HepG2 (cell line): ENCODE results near the gene FAM117B. TPM values are rescaled to one million over a fixed set of nuclear protein-coding genes. Genes with fewer than 3 reads are reported as not detected.

Source experiments
- CHCHD3 ChIP-seq: sonication (generic); formaldehyde crosslinking; IDR thresholded peaks from 2 replicates; pipeline ENCODE4 v1.8.0; 2022; ENCODE audit warnings: mild to moderate bottlenecking, missing genetic modification reagents, moderate library complexity
- HCFC1 ChIP-seq: fragments of 150-350 bp; IDR thresholded peaks from 2 replicates; pipeline ENCODE4 v1.6.1; 2014; ENCODE audit warnings: low read depth, low read length
- HNF4A ChIP-seq: sonication (generic); formaldehyde crosslinking; IDR thresholded peaks from 2 replicates; pipeline ENCODE4 v1.4.0; 2020; ENCODE audit warnings: missing genetic modification reagents
- HOXD1 ChIP-seq: sonication (generic); formaldehyde crosslinking; IDR thresholded peaks from 2 replicates; pipeline ENCODE4 v1.5.0; 2020; ENCODE audit warnings: missing genetic modification reagents
- MAFG ChIP-seq: sonication (generic); formaldehyde crosslinking; IDR thresholded peaks from 2 replicates; pipeline ENCODE4 v1.5.1; 2020; ENCODE audit warnings: mild to moderate bottlenecking, missing genetic modification reagents
- NCOR1 ChIP-seq: fragments of 200-600 bp; sonication (generic); IDR thresholded peaks from 2 replicates; pipeline ENCODE4 v1.7.0; 2017; ENCODE audit warnings: antibody characterized with exemption, low read length, borderline replicate concordance
- NFKB2 ChIP-seq: sonication (generic); formaldehyde crosslinking; IDR thresholded peaks from 2 replicates; pipeline ENCODE4 v1.4.0; 2020; ENCODE audit warnings: missing genetic modification reagents, borderline replicate concordance
- NONO ChIP-seq, 2 experiments: fragments of 450-650 bp in 1 of 2; sonication (generic) in 1 of 2; formaldehyde crosslinking in 1 of 2; IDR thresholded peaks in 1 of 2; conservative IDR thresholded peaks in 1 of 2; 2 replicates each; pipeline versions ENCODE4 v1.6.1 to v1.8.0; 2017 to 2022; ENCODE audit warnings: mild to moderate bottlenecking in 1 of 2, missing genetic modification reagents in 1 of 2, moderate library complexity in 1 of 2
- PAWR ChIP-seq: sonication (generic); formaldehyde crosslinking; IDR thresholded peaks from 2 replicates; pipeline ENCODE4 v1.4.0; 2020; ENCODE audit warnings: missing genetic modification reagents, mild to moderate bottlenecking, borderline replicate concordance
- PAX8 ChIP-seq: sonication (generic); formaldehyde crosslinking; IDR thresholded peaks from 2 replicates; pipeline ENCODE4 v1.8.0; 2022; ENCODE audit warnings: mild to moderate bottlenecking, missing genetic modification reagents, borderline replicate concordance
- PHF8 ChIP-seq: sonication (generic); formaldehyde crosslinking; IDR thresholded peaks from 2 replicates; pipeline ENCODE4 v1.5.0; 2020; ENCODE audit warnings: missing genetic modification reagents
- RAD21 ChIP-seq: fragments of 450-650 bp; formaldehyde crosslinking; IDR thresholded peaks from 2 replicates; pipeline ENCODE4 v1.5.0; 2020; ENCODE audit warnings: mild to moderate bottlenecking
- SMARCE1 ChIP-seq: fragments of 450-650 bp; IDR thresholded peaks from 2 replicates; pipeline ENCODE4 v1.6.1; 2017; ENCODE audit warnings: borderline replicate concordance
- ZFP37 ChIP-seq: sonication (generic); formaldehyde crosslinking; IDR thresholded peaks from 2 replicates; pipeline ENCODE4 v1.4.0; 2020; ENCODE audit warnings: missing genetic modification reagents, borderline replicate concordance
- ZNF274 ChIP-seq: sonication (generic); formaldehyde crosslinking; IDR thresholded peaks from 2 replicates; pipeline ENCODE4 v1.5.1; 2020; ENCODE audit warnings: mild to moderate bottlenecking, missing genetic modification reagents
- ZNF3 ChIP-seq: IDR thresholded peaks from 2 replicates; pipeline ENCODE4 v1.7.0; 2017; ENCODE audit warnings: inconsistent platforms
- ZNF501 ChIP-seq: sonication (generic); formaldehyde crosslinking; IDR thresholded peaks from 2 replicates; pipeline ENCODE4 v1.5.1; 2020; ENCODE audit warnings: mild to moderate bottlenecking, moderate library complexity, missing genetic modification reagents
- ZNF605 ChIP-seq: sonication (generic); formaldehyde crosslinking; IDR thresholded peaks from 2 replicates; pipeline ENCODE4 v1.8.0; 2022; ENCODE audit warnings: mild to moderate bottlenecking, missing genetic modification reagents
- ZNF670 ChIP-seq: sonication (generic); formaldehyde crosslinking; IDR thresholded peaks from 2 replicates; pipeline ENCODE4 v1.8.0; 2022; ENCODE audit warnings: mild to moderate bottlenecking, missing genetic modification reagents, borderline replicate concordance
- polyA plus RNA-seq, 8 experiments: library from polyadenylated mRNA; depleted of rRNA in 3 of 8; stranded (reverse) in 7 of 8; unstranded in 1 of 8; fragments of >200 nt; fragmentation: Illumina TruSeq in 4 of 8; extraction: Trizol in 4 of 8; gene quantifications; 2 replicates each; pipeline versions ENCODE4 v1.2.1 to v1.2.3, GENCODE V29; 2011 to 2016; ENCODE audit warnings: low read depth in 4 of 8, missing spikeins in 1 of 8, mixed read lengths in 1 of 8; ENCODE audit not compliant: insufficient read depth in 1 of 8
- total RNA-seq, 5 experiments: library from RNA; depleted of rRNA; stranded (reverse); fragments of >200 nt; fragmentation: Illumina TruSeq; extraction: Trizol; gene quantifications; 2 replicates each; pipeline ENCODE4 v1.2.3, GENCODE V29; 2016; ENCODE audit warnings: low read depth in 1 of 5
- TF ChIP-seq, protein P1 (sequence below): sonication (generic); formaldehyde crosslinking; IDR thresholded peaks from 2 replicates; pipeline ENCODE4 v1.4.0; 2020; ENCODE audit warnings: missing genetic modification reagents
- TF ChIP-seq, protein P2 (sequence below): sonication (generic); formaldehyde crosslinking; IDR thresholded peaks from 2 replicates; pipeline ENCODE4 v1.8.1; 2023; ENCODE audit warnings: mild to moderate bottlenecking, moderate library complexity, missing genetic modification reagents
- TF ChIP-seq, protein P3 (sequence below): sonication (generic); formaldehyde crosslinking; IDR thresholded peaks from 2 replicates; pipeline ENCODE4 v1.4.0; 2020; ENCODE audit warnings: missing genetic modification reagents, mild to moderate bottlenecking, borderline replicate concordance
- TF ChIP-seq, protein P4 (sequence below): sonication (generic); formaldehyde crosslinking; IDR thresholded peaks from 2 replicates; pipeline ENCODE4 v1.5.0; 2020; ENCODE audit warnings: missing genetic modification reagents

FAM117B gene
- total and polyA plus RNA-seq, 2 of the 13 experiments (the other 11 are each of a cell fraction or from before 2014, with no cell fraction given): 5.8 to 11.0 TPM

DNA sequence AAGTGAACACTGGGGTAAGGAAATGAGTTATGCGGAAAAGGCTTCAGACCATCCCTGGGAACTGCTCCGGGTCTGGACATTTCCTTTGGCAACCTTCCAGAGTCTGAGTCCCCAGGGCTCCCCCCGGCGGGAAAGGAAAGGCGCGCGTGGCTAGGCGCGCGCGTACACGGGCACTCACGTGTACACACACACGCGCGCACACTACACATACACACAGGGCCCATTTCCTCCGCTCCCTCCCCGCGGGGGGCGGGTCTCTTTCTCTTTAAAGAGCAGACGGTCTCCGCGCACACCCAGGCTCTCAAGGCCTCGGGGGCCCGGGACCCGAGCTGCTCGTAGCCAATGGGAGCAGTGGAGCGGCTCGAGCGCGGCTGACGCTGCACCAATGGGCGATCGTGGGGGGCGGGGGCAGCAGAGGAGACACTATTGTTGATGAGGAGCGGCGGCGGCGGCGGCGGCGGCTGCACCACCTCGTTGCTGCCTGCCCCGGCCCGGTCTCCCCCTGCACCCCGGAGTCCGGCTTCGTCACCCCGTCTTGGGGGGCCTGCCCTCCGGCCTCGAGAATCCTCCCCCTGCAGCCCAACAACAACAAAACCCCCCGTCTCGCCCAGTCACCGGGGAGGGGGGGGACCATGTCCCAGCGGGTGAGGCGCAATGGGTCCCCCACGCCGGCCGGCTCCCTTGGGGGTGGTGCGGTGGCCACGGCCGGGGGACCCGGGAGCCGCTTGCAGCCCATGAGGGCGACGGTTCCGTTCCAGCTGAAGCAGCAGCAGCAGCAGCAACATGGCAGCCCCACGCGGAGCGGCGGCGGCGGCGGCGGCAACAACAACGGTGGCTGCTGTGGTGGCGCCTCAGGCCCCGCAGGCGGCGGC, at the start of gene FAM117B (continued):
- TF ChIP-seq, protein P1, sequence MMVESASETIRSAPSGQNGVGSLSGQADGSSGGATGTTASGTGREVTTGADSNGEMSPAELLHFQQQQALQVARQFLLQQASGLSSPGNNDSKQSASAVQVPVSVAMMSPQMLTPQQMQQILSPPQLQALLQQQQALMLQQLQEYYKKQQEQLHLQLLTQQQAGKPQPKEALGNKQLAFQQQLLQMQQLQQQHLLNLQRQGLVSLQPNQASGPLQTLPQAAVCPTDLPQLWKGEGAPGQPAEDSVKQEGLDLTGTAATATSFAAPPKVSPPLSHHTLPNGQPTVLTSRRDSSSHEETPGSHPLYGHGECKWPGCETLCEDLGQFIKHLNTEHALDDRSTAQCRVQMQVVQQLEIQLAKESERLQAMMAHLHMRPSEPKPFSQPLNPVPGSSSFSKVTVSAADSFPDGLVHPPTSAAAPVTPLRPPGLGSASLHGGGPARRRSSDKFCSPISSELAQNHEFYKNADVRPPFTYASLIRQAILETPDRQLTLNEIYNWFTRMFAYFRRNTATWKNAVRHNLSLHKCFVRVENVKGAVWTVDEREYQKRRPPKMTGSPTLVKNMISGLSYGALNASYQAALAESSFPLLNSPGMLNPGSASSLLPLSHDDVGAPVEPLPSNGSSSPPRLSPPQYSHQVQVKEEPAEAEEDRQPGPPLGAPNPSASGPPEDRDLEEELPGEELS: peak; percentile 69
- TF ChIP-seq HOXD1 (no peak; the same call in 1 of the 2 replicates), ZNF605 (CRISPR knock-in tag) (peak; percentile 99), NCOR1 (peak; percentile 19; the same call in 1 of the 2 replicates), MAFG (CRISPR knock-in tag) (no peak), PHF8 (CRISPR knock-in tag) (peak; percentile 83), ZNF274 (CRISPR knock-in tag) (peak; percentile 93), ZNF3 (CRISPR knock-in tag) (no peak), HCFC1 (no peak), ZNF501 (CRISPR knock-in tag) (0 out of 2 replicates have a peak, but pooled peaks have one; percentile 75), NONO (IDR thresholded peaks at IDR 0.05) (no peak), NONO (CRISPR knock-in tag; conservative IDR thresholded peaks at IDR 0.05) (peak; percentile 86; the same call in 1 of the 2 replicates), NFKB2 (CRISPR knock-in tag) (peak; percentile 91; the same call in 1 of the 2 replicates), ZNF670 (CRISPR knock-in tag) (no peak), PAX8 (CRISPR knock-in tag) (no peak), SMARCE1 (no peak), ZFP37 (CRISPR knock-in tag) (no peak; the same call in 1 of the 2 replicates), HNF4A (CRISPR knock-in tag) (no peak), PAWR (CRISPR knock-in tag) (no peak; the same call in 1 of the 2 replicates), CHCHD3 (CRISPR knock-in tag) (no peak), RAD21 (CRISPR knock-in tag) (peak; percentile 31)
- TF ChIP-seq, protein P2, sequence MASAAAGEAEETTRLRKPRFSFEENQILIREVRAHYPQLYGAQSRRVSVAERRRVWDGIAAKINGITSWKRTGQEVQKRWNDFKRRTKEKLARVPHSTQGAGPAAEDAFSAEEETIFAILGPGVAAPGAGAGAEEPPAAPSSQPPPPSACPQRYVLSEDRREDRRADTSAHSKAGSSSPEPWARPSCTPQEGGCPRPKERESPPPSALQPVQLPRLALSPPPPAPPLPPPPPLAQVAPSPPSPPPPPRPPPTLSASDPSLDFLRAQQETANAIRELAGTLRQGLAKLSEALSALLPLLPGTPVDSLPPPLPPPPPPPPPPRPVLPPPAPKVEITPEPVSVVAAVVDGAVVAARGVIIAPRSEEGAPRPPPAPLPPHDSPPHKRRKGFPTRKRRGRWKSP (CRISPR knock-in tag): peak; percentile 93
- TF ChIP-seq, protein P3, sequence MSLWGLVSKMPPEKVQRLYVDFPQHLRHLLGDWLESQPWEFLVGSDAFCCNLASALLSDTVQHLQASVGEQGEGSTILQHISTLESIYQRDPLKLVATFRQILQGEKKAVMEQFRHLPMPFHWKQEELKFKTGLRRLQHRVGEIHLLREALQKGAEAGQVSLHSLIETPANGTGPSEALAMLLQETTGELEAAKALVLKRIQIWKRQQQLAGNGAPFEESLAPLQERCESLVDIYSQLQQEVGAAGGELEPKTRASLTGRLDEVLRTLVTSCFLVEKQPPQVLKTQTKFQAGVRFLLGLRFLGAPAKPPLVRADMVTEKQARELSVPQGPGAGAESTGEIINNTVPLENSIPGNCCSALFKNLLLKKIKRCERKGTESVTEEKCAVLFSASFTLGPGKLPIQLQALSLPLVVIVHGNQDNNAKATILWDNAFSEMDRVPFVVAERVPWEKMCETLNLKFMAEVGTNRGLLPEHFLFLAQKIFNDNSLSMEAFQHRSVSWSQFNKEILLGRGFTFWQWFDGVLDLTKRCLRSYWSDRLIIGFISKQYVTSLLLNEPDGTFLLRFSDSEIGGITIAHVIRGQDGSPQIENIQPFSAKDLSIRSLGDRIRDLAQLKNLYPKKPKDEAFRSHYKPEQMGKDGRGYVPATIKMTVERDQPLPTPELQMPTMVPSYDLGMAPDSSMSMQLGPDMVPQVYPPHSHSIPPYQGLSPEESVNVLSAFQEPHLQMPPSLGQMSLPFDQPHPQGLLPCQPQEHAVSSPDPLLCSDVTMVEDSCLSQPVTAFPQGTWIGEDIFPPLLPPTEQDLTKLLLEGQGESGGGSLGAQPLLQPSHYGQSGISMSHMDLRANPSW (CRISPR knock-in tag): no peak
- TF ChIP-seq, protein P4, sequence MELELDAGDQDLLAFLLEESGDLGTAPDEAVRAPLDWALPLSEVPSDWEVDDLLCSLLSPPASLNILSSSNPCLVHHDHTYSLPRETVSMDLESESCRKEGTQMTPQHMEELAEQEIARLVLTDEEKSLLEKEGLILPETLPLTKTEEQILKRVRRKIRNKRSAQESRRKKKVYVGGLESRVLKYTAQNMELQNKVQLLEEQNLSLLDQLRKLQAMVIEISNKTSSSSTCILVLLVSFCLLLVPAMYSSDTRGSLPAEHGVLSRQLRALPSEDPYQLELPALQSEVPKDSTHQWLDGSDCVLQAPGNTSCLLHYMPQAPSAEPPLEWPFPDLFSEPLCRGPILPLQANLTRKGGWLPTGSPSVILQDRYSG: 0 out of 2 replicates have a peak, but pooled peaks have one; percentile 38
